ENCODE results near the gene PPFIBP2.

DNA sequence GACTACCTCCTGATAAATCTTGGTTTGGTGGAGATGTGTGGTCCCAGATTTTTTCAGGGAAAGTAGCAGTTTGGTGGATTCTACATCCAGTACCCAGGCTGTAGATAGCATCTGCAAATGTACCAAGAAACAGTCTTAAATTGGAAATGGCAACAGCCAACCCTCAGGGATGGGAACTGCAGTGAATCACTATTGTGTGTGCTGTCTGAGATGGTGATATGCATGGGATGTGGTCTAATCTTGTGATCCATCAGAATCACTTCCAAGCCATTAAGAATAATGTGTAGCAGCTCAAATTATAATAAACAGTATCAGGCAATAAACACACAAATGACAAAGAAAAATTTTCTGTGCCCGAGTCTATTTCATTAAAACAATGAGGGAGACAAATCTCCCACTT is 25.1 kb upstream of the PPFIBP2 start:
- TF ChIP-seq POLR2A (IDR thresholded peaks at IDR 0.05) (no peak), POLR2AphosphoS5 (IDR thresholded peaks at IDR 0.05) (no peak)
